GM21786 (cell line): Measurements from ENCODE around the gene FCHSD2.
"Not testable (repeated sequence)": the region's sequence is repeated elsewhere in the genome, so short reads cannot be mapped to it uniquely, and the experiment has no call there.

Experiments
- ATAC-seq: cut with Tn5 transposase; IDR thresholded peaks from one replicate; pipeline ENCODE4 v1.9.1; 2021; ENCODE audit not compliant: unreplicated experiment

FCHSD2 gene

GRCh38 chr11:73152086-73152853 lies 10.2 kb upstream of the FCHSD2 start:
- ATAC-seq: no peak

DNA sequence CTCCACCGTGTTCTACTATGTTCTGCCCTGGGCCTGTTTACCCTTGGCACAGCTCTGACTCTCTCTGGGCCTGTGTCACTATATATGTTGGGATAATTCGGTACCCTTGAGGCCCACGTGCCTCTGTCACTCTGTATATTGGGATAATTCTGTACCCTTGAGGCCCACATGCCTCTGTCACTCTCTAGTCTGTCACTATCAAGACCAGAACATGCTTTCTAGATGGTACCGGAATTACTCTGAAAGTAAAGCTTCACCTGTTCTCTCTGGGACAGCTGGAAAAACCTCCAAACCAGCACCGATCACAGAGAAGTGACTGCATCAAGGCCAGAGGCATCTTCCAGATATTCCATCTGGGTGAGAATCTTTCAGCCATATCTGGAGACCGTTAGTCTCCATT lies 9.3 kb upstream of the FCHSD2 start:
- no peak for ATAC-seq

DNA sequence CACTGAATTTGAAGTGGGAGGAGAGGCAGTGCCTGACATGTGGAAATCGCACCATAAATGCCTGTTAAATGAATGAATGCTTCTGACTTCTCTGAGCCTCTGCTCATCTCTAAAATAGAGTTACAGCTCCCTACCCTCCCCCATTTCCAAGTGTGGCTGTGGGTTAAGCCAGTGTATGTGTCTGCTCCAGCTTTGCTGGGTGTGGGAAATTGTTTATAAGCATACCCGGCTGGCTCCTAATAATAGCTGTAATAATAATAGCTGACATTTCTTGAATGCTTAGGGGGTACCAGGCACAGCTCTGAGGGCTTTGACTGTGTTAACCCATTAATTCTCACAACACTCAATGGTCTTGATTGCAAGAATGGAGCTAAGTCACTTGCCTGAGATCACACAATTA lies 7.0 kb upstream of the FCHSD2 start:
- no peak for ATAC-seq

GRCh38 chr11:73147771-73148681 lies 5.9 kb upstream of the FCHSD2 start:
- ATAC-seq: no peak

DNA sequence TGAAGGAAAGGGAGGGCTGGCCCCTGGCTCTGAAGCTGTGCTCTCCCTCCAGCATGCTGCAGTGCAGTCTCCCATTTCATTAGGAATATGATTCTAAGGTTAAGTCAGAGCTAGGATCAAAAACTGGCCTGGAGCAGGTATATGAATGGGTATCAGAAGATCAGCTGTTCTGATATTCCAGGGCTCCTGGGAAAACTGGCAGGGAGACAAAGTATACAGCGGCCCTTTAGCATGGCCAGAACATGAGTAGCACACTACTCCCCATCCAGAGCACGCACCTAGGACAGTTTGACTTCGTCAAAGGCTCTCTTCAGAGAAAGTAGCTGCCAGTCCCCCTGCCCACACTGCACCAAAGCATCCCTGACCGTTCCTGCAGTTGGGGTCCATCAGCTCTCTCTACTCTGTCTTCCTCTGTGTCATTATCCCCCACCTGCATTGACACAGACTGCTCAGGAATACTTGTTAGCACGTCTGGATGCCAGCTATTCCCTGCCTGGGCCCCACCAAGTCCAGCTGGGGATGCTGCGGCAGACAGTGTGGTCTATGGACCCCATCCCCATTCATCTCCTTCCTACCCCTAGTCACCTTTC lies 4.0 kb upstream of the FCHSD2 start:
- no peak for ATAC-seq

DNA sequence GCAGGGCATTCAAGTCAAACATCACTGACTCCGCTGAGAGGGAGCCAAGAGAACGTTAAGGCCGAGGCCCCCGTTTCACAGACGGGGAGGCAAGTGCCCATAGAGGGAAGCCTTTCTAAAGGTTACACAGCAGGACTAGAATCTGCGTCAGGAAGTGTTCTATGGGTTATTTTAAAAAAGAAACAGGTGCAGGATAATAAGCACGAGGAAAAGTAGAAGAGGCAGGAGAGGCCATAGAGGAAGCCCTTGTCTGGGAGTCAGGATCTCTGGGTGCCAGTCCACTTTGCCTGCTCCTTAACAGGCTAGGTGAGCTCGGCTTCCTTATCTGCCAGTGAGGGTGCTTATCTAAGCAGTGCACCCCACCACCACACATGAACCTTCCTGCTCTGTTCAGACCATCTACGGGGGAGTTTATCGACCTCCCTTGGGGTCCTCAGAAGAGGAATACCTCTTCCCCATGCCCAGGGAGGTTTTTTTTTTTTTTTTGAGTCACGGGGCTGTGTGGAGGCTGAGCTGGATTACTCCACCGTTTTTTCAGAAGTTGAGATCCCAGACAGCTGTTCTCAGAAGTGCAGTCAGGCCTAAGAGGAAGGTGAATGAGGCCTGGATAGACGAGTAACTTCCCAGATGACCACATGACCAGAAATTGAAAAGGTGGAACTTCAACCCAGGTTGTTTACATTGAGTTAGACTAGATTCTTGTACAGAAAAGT lies 1.2 kb upstream of the FCHSD2 start:
- no peak for ATAC-seq

GRCh38 chr11:73141309-73142127 lies 600 bp downstream of the FCHSD2 start:
- peak; percentile 13 for ATAC-seq

DNA sequence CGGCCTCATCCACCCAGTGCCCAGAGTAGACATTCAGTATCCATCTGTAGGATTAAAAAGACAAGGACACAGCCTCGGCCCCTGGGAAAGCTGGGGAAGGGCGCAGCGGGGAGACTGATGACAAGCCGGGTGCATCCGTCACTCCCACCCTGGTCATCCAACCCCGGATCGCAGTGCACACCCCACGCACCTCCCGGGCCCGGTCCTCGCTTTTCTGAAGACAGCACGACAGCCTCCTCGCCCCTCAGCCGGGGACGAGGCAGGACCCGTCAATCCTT lies 1.1 kb downstream of the FCHSD2 start:
- no peak for ATAC-seq

DNA sequence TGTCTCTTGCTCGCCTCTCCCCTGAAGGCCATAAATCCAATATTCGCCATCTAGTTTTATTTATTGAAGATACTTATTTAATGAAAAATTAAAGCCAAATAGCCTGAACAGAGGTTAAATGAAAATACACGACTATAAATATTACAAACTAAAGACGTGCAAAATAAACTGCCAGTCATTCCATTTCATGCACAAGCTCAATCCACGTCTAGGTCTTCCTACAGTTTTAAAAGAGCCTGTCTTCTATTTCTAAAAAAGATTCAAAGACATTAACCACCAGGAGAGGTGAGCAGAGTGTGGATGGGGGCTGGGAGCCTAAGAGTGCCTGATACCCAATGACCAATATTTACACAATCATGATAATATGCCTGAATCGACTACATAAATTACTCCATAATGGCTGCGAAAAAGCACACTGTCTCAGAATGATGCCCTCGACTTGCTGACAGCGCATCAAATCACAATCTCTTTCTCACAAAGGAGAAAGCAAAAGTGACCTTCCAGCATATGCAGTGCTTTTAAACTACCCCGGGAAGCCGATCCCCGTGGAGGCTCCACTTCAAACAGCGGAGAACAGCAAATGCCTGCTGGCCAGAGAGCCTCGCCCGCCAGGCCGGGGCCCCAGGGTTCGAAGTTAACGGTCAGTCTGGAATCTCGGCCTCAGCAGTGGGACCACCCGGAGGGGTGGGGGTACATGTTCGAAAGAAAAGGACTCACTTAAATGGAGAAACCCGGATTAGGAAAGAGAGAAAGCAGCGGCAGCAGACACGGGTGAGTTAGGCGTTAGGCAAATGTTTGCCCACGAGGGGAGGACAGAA lies 1.7 kb downstream of the FCHSD2 start:
- ATAC-seq: no peak

- no peak for ATAC-seq
These were observed 2.5 kb downstream of the FCHSD2 start for GRCh38 chr11:73139476-73140198.

GRCh38 chr11:73137944-73138274 lies 4.2 kb downstream of the FCHSD2 start:
- ATAC-seq: no peak

GRCh38 chr11:73137262-73137943 lies 4.7 kb downstream of the FCHSD2 start:
- ATAC-seq: no peak

- ATAC-seq: not testable (repeated sequence)
These were observed 5.4 kb downstream of the FCHSD2 start for GRCh38 chr11:73136722-73137121.

DNA sequence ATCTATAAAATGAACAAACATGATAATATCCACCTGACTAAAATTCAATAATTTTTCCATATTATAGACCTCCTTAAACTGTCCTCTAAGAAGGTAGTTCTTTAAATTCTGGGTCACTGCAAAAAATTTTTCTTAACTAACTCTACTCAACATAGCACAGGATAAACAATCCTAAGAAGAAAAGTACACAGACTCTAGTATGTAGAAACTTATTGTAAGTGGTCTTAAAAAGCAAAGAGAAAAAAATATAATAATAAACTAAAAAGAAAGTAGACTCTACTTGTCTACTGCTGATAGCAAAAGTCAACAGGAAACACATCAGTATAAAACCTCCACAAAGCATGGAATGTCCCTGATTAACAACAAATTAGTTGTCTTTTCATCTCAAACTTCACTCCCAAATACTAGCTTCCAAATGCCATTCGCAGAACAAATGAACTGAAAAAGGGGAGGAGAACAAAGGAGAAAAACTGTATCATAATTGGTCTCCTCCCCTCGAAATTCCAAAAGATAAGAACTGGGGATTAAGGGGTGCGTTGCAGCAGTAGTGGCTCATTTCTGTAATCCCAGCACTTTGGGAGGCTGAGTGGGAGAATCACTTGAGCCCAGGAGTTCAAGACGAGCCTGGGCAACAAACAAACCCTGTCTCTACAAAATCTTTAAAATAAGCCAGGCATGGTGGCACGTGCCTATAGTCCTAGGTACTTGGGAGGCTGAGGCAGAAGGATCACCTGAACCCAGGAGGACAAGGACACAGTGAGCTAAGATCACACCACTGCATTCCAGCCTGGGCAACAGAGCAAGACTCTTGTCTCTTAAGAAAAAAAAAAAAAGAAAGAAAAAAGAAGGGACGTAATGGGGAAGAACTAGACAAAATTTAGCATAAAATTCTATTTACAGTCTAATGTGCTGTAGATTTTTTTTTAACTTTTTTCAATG lies 6.5 kb downstream of the FCHSD2 start:
- no peak for ATAC-seq

DNA sequence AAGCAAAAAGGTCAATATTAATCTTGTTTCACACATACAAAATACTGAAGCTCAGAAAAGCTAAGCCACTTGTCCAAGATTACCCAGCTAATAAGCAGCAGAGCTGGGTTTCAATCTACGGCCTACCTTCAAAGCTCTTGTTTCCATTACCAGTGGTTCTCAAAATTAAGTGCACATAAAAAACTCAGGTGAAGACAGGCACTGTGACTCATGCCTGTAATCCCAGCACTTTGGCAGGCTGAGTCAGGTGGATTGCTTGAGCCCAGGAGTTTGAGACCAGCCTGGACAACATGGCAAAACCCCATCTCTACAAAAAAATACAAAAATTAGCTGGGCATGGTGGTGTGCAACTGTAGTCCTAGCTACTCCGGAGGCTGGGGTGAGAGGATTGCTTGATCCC lies 9.8 kb downstream of the FCHSD2 start:
- not testable (repeated sequence) for ATAC-seq

DNA sequence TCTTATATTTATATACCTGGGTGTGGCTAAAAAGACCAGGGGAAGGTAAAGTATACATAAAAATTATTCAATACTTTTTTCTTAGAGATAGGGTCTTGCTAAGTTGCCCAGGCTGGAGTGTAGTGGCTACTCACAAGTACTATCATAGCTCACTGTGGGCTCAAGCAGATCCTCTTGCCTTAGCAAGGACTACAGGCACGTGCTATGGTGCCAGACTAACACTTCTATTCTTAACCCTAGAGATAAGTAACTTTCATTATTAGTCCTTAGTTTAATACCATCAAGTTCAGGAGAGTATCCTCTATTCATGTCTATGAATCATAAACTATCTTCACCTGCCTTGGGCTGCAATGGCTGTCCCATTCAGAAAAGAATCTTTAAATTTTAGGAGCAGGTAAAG lies 11.9 kb downstream of the FCHSD2 start:
- no peak for ATAC-seq

GRCh38 chr11:73129198-73129597 lies 12.9 kb downstream of the FCHSD2 start:
- no peak for ATAC-seq
